Coronary artery (tissue), 2 donors: ENCODE results near the gene RANBP9.

Experiments
- DNase-seq: peaks from one replicate; pipeline ENCODE4 v3.0.0-alpha.2; 2017; ENCODE audit warnings: low spot score
- H3K27ac ChIP-seq, 2 donors: fragments of 200-600 bp; sonication (generic); one replicate each; pipeline ENCODE4 v1.5.1; 2016 to 2019
- H3K4me3 ChIP-seq: fragments of 200-600 bp; sonication (generic); 2 replicates; pipeline ENCODE4 v1.5.1; 2016; ENCODE audit warnings: mild to moderate bottlenecking, moderate library complexity
- CTCF ChIP-seq: fragments of 200-600 bp; sonication (generic); IDR thresholded peaks from one replicate; pipeline ENCODE4 v1.5.1; 2019; ENCODE audit warnings: antibody characterized with exemption

RANBP9 gene

GRCh38 chr6:13579911-13580310, 131.7 kb downstream of the RANBP9 start:
- H3K27ac ChIP-seq = no peak overlapping the region
- no peak overlapping the region for H3K4me3 ChIP-seq
- TF ChIP-seq CTCF = no peak
- no peak for DNase-seq

DNA sequence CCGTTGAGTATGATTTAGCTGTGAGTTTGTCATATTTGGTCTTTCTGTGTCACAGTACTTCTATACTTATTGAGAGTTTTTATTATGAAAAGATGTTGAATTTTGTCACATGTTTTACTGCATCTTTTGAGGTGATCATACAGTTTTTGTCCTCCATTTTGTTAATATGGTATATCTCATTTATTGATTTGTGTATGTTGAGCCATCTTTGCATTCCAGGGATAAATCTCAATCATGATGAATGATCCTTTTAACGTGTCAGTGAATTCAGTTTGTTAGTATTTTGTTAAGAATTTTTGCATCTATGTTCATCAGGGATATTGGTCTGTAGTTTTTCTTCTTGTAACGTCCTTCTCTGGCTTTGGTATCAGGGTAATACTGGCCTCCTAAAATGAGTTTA, 133.7 kb downstream of the RANBP9 start:
- H3K27ac ChIP-seq = no peak overlapping the region
- no peak for TF ChIP-seq CTCF
- no peak for DNase-seq
- no peak overlapping the region for H3K4me3 ChIP-seq

- no peak for DNase-seq
- no peak overlapping the region for H3K4me3 ChIP-seq
- TF ChIP-seq CTCF = no peak
- no peak overlapping the region for H3K27ac ChIP-seq
Measured at GRCh38 chr6:13576017-13576416, 135.6 kb downstream of the RANBP9 start.

- peak; percentile 67 for TF ChIP-seq CTCF
- H3K4me3 ChIP-seq = peak overlapping the region; percentile 79
- H3K27ac ChIP-seq = peak overlapping the region; percentile 96 to 99
- DNase-seq = no peak
Measured at GRCh38 chr6:13575377-13575775, 136.3 kb downstream of the RANBP9 start.

DNA sequence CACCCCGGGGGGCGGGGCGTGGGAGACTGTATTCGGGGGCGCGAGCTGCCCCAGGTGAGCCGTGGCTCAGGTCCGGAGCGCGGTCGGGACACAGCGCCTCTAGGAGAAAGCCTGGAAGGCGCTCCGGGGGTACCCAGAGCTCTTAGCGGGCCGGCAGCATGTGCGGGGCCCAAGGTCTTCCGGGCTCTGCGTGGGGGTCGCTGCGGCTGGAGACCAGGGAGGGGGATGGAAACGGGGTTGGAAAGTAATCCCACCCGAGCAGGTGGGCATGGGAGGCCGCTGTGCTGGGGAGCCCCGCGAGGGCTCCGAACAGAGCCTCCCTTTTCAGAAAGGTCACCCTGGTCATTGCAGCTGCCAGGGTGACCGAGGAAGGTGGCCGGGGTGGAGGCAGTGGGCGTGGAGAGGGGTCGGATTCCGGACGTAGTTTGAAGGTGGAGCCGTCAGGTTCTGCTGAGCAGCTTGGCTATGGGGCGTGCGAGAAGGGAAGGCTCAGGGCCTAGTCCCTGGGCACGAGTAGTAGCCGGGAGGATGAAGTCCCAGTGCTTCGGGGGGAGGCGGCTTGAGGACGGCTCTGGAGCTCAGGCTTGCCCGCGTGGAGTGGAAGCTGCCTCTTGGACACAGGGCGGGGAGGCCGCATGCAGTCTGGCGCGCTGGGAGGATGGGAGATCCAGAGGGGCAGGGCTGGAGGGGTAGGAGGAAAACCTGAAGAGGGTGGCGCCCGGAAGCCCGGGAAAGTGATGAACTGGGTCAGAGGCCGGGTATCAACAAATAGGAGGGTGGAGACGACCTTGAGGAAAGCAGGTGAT, 136.9 kb downstream of the RANBP9 start, which contains the start of gene SIRT5:
Gene SIRT5, plus strand, starts transcription at position 31 of the 806 bp plus-strand sequence. CDS start 9,510 bp downstream, outside the sequence.
- peak within 1 kb of the TSS; percentile 96 to 99 for H3K27ac ChIP-seq
- TF ChIP-seq CTCF = no peak
- peak; percentile 90 for DNase-seq

DNA sequence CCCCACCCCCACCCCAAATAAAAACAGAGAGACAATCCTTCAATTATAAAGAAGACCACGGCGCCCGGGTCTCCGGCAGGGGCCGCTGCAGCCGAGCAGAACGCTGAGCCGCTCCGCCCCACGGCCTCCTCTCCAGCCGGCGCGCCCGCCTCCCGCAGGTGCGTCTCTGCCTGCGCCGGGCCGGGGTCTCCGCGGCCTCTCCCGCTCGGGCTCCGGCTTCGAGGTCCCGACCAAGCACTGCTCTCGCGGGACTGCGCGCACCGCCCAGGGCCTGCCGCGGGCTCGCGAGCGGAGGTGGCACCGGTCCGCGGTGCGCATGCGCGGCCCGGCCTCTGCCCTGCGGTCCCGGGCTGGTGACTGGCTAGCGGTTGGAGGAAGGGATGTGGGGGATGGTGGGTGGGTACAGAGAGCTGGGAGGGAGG, 137.5 kb downstream of the RANBP9 start:
- DNase-seq = peak; percentile 93
- Histone ChIP-seq H3K27ac (peak overlapping the region; percentile 96 to 99), H3K4me3 (peak overlapping the region; percentile 79)
- peak; percentile 38 for TF ChIP-seq CTCF

More for the DNA sequence above, 136.9 kb downstream of the RANBP9 start, which contains the start of gene SIRT5:
- H3K4me3 ChIP-seq = peak within 1 kb of the TSS; percentile 79

- Histone ChIP-seq H3K4me3 (peak overlapping the region; percentile 79), H3K27ac (peak overlapping the region; percentile 96 to 99)
- TF ChIP-seq CTCF = no peak
- no peak for DNase-seq
Measured at GRCh38 chr6:13573669-13574110, 137.9 kb downstream of the RANBP9 start.
